ENCODE results near the gene MIPEP.
"Not testable (repeated sequence)": the region's sequence is repeated elsewhere in the genome, so short reads cannot be mapped to it uniquely, and the experiment has no call there.

MIPEP gene

DNA sequence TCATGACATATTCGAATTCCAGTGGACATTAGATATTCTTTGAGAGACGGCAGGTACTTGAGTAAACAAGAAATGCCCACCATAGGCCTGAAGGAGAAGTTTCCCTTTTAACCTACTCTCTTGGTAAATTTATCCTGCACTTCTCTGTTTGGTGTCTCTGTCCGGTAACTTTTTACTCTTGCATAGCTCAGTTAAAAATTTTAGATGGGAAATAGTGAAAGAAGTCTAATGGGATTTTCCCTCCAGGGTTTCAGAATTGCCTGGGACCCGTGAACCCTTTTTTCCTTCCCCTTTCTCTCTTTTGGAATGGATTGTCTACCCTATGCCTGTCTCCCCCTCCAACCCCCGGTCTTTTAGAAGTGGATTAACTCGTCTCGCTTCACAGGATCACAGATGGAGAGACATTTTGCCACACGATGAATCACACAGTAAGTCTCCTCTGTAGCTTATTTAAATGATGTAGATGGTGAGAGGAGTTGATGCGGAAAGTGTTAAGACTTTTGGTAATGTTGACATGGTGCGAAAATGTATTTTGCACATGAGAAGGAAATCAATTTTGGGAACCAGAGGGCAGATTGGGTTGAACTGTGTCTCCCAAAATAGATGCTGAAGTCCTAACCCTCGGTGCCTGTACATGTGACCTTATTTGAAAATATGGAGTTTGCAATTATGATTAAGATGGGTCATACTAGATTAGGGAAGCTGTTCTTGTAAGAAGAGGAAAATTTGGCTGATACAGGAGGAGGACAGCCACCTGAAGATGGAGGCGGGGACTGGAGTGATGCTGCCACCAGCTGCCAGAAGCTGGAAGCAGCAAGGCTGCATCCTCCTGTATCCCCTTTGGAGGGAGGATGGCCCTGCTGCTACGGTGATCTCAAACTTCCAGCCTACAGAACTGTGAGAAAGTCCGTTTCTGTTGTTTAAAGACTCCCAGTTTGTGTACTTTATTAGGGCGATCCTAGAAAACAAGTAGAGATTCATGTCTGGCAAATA lies 711 bp upstream of the MIPEP start:
- DNase-seq (ENCODE audit: low spot score), result no peak

GRCh38 chr13:23884361-23884760 lies 4.8 kb downstream of the MIPEP start:
- not testable (repeated sequence) for DNase-seq (ENCODE audit: low spot score)

- no peak for DNase-seq (ENCODE audit: low spot score)
Observed at GRCh38 chr13:23883255-23883654, 5.9 kb downstream of the MIPEP start.

DNA sequence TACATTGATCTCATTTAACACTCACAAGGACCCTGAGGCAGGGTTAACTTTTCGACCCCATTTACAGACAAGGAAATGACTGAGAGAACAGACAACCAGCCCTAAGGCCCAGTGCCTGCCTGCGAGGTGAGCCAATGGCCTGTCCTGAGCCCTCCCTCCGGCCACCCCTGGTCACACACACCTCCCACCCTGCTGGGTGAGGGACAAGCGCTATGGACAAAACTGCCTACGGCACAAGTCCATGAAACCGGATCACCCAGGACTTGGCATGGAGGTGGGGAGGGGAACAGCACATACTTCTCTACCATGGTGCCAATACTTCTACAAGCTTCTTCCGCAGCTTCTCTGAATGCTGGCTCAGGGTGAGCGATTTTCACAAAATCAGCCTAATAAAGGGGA lies 7.8 kb downstream of the MIPEP start:
- DNase-seq (ENCODE audit: low spot score), result not testable (repeated sequence)

DNA sequence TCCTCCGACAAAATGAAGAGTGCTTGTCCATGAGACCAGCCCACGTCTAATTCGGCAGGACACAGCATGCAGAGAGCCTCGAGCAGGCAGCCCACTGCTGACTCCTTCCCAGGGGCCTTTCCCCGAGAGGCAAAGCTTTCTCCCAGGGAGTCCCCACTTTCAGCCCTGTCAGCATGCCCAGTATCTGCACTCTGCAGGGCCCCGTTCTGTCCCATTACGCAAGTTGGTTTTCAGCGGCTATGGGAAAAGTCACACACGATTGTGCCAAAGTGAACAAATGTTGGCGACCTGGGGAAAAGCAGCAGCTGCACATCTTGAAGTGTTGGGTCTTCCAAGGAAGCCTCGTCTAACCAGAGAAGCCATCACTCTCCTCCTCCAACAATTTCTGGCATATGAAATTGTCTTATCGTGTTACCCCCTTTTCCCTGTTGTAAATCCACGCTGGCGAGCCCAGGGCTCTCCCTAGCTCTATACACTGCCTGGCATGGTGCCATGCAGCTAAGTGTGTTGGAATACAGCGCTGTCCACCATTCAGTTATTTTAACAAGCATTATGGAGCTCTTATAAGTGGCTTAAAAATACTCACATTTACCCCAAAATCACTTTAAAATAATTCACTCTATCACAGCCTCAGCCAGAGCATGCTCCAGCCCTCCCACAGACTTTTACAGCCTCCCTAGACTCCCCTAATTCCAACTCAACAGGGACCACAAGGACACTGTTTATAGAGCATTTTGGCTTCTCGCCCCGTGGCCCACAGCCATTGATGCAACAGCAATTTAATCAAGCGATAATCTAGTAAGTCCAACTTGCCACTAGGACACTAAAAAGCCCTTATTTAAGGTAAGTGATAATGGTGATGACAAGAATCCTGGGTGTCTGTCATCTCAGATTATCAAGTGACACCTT lies 8.5 kb downstream of the MIPEP start:
- DNase-seq (ENCODE audit: low spot score), result not testable (repeated sequence)

GRCh38 chr13:23877286-23877685 lies 11.9 kb downstream of the MIPEP start:
- DNase-seq (ENCODE audit: low spot score), result no peak

DNA sequence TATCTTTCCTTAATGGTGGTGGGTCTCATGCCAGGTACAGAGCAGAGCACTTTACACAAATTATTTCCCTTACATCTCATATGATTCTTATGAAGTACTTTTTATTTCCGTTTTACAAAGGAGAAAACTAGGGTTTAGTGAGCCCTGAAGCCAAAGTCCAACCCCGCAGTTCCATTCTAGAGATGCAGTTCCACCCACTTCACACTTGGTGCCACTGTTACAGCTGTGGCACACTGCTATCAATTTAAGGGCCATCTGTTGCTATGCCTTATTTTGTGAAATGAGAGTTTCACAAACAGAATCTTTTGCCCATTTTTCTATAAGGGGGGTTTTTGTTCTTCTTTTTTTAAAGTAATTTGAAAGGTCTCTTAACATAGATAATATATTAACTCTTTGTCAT lies 12.9 kb downstream of the MIPEP start:
- no peak for DNase-seq (ENCODE audit: low spot score)

GRCh38 chr13:23871616-23872220 lies 17.5 kb downstream of the MIPEP start:
- no peak for DNase-seq (ENCODE audit: low spot score)

DNA sequence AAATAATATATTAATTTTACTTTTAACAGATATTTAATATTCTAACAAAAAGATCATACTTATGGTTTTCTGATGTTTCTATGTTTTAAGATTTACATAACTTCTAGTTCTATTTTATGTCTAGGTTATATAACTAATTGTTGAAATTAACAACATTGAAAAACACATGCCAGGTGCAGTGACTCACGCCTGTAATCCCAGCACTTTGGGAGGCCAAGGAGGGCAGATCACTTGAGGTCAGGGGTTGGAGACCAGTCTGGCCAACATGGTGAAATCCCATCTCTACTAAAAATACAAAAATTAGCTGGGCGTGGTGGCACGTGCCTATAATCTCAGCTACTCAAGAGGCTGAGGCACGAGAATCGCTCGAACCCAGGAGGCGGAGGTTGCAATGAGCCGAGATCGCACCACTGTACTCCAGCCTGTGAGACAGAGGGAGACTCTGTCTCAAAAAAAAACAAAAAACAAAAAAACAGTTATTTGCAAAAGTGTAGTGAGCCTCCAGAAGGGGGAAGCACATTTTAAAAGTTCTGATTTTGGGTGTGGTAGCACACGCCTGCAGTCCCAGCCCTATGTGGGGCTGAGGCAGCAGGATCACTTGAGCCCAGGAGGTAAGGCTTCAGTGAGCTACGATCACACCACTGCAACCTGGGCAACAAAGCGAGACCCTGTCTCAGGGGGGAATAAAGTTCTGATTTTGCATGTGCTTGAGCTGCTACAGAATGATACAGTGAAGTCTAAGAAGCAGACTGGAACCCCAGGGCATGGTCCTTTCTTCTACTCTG lies 18.7 kb downstream of the MIPEP start:
- DNase-seq (ENCODE audit: low spot score), result no peak

- no peak for DNase-seq (ENCODE audit: low spot score)
Observed at GRCh38 chr13:23868521-23868920, 20.7 kb downstream of the MIPEP start.

GRCh38 chr13:23867027-23867491 lies 22.1 kb downstream of the MIPEP start:
- DNase-seq (ENCODE audit: low spot score), result no peak

DNA sequence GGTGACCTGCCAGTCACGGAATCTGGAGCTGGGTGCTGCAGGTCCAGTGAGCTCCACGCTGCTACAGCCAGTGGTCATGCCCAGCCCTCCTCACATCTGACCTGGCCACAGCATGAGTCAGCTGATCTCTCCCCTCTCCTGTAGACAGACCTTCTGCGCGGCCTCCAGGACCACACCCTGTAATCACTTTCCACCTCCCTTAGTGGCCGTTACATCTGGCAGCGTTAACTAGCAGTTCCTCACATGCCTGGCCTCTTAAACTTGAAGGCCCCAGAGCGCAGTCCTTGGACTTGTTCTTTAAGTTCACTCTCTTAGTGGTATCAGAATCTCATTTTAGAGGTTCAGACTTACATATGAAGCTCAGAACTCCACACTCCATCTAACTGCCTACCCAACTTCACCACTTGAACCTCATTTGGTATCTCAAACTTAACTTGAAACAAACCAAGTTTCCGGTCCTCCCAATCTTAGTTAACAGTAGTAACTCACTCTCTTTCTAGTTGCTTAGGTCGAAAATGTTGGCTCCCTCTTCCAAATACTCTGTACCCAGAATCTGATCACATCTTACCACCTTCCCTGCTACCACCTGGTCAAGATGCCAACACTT lies 22.7 kb downstream of the MIPEP start:
- DNase-seq (ENCODE audit: low spot score), result no peak

- no peak for DNase-seq (ENCODE audit: low spot score)
Observed at GRCh38 chr13:23865906-23866305, 23.3 kb downstream of the MIPEP start.

DNA sequence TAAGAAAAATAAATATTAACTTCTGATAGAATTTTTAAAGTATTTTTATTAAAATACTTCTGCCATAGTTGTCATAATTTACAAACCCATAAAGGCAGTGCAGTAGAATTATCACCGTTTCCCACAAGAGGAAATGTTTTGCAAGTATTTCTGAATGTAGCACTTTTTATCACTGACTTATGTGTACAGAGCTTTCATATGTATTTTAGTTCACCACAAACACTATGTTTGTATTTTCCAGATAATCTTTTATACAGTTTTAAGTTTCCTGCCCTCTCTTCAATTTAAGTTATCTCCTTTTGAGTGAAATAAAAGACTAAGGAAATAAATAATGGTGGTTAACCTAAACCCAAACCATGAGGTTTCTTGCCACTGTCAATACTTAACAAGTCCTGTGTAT lies 24.2 kb downstream of the MIPEP start:
- DNase-seq (ENCODE audit: low spot score), result no peak

- no peak for DNase-seq (ENCODE audit: low spot score)
Observed at GRCh38 chr13:23861310-23861709, 27.9 kb downstream of the MIPEP start.

DNA sequence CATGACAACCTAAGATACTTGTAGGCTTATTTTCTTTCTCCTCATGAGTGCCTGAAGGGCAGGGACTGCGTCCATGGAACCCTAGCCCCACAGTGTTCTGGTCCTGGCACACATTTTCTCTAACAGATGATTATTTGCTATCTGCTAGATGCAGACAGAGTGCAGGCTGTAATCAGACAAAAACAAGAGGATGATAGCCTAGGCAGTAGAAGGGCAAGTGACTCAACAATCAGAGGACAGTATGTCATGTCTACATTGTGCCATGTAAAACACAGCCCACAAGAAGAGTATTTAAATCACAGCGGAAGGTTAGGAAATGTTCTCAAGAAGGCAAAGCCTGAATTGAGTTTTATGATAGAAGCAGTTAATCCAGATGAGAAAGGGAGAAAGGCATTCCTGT lies 29.3 kb downstream of the MIPEP start:
- no peak for DNase-seq (ENCODE audit: low spot score)

GRCh38 chr13:23859455-23859854 lies 29.7 kb downstream of the MIPEP start:
- no peak for DNase-seq (ENCODE audit: low spot score)

GRCh38 chr13:23858546-23858945 lies 30.7 kb downstream of the MIPEP start:
- DNase-seq (ENCODE audit: low spot score), result no peak

DNA sequence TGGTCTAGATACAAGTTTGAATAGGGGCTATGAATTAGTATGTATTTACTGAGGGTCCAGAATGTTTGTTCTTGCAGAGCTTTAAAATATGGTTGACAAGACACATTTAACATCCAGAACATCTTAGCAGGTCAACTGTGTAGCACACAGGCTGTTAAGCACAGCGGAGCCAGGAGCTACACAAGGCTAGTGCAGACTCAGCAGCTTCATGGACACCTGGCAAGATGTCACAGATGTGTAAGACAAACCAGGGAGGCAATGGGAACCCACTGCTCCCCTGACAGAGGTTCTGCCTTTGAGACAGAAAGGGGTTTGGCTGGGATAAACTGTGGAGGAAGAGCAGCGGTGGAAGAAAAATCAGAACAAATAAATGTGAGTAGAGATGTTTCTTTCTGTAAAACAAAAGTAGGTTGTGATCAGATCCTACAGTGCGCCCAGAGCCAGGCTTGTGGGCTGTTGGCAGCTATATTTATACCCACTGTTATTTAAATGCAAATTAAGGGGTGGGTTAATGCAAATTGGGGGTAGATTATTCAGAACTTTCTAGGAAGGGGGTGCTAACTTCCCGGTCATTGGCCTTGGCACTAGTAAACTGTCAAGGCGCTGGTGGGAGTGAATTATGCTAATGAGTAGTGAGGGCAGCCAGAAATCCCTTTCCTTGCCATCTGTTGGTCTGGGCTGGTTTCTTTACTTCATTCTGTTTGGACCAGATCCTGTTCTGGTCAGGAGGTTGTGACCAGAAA lies 33.0 kb downstream of the MIPEP start:
- no peak for DNase-seq (ENCODE audit: low spot score)

GRCh38 chr13:23855360-23855759 lies 33.8 kb downstream of the MIPEP start:
- no peak for DNase-seq (ENCODE audit: low spot score)
